HEK293T (cell line): ENCODE measurements around the gene MACROD1.

Source experiments
- ELF4 ChIP-seq: fragments of 450-650 bp; IDR thresholded peaks from 2 replicates; pipeline ENCODE4 v1.6.1; 2017; ENCODE audit warnings: antibody characterized with exemption
- FOXK2 ChIP-seq: fragments of 450-650 bp; IDR thresholded peaks from 2 replicates; pipeline ENCODE4 v1.6.1; 2016; ENCODE audit warnings: mild to moderate bottlenecking
- FOXM1 ChIP-seq: fragments of 450-650 bp; IDR thresholded peaks from 2 replicates; pipeline ENCODE4 v1.6.1; 2017; ENCODE audit warnings: mild to moderate bottlenecking, borderline replicate concordance
- HDGF ChIP-seq: fragments of 450-650 bp; IDR thresholded peaks from 2 replicates; pipeline ENCODE4 v1.6.1; 2017; ENCODE audit warnings: antibody characterized with exemption, borderline replicate concordance
- NFRKB ChIP-seq: fragments of 450-650 bp; IDR thresholded peaks from 2 replicates; pipeline ENCODE4 v1.6.1; 2016; ENCODE audit warnings: mild to moderate bottlenecking, moderate library complexity
- PKNOX1 ChIP-seq: fragments of 450-650 bp; IDR thresholded peaks from 2 replicates; pipeline ENCODE4 v1.6.1; 2016
- SUZ12 ChIP-seq: fragments of 450-650 bp; IDR thresholded peaks from 2 replicates; pipeline ENCODE4 v1.6.1; 2016; ENCODE audit warnings: mild to moderate bottlenecking
- TARDBP ChIP-seq: fragments of 450-650 bp; IDR thresholded peaks from 2 replicates; pipeline ENCODE4 v1.6.1; 2016

GRCh38 chr11:64014356-64014755 is 151.6 kb downstream of the MACROD1 start:
- TF ChIP-seq SUZ12 (no peak), NFRKB (no peak), HDGF (no peak), FOXK2 (no peak), TARDBP (no peak), FOXM1 (no peak), PKNOX1 (no peak), ELF4 (no peak)
